ENCODE results near the gene DIS3L2.

Gene DIS3L2

GRCh38 chr2:232327105-232328031, 365.9 kb downstream of the DIS3L2 start:
- no peak overlapping the region for H2BK5ac ChIP-seq (ENCODE audit: low read length)
- H2AK5ac ChIP-seq (ENCODE audit: low read depth, low read length) = no peak overlapping the region
- H3K18ac ChIP-seq (ENCODE audit: low read length) = no peak overlapping the region
- no peak overlapping the region for H2AFZ ChIP-seq (ENCODE audit: low read length)
- H3K36me3 ChIP-seq (replicated peaks in 1 of 2; ENCODE audit: control insufficient read depth in 2 of 2, insufficient read depth in 2 of 2, low read length in 2 of 2) = no peaks in the 10 kb centered on the region
- peaks cover 0 to 7% of the 10 kb centered on the region in 2 donors for H3K4me1 ChIP-seq (ENCODE audit: control insufficient read depth in 2 of 2, insufficient read depth in 1 of 2, low read depth in 1 of 2, low read length in 2 of 2)
- H2BK120ac ChIP-seq (ENCODE audit: low read depth, low read length) = no peak overlapping the region
- no peaks in the 10 kb centered on the region for H3K27me3 ChIP-seq (ENCODE audit: control insufficient read depth in 3 of 3, insufficient read depth in 3 of 3, low read depth in 1 of 3, low read length in 3 of 3)
- no peak overlapping the region for H2BK12ac ChIP-seq (ENCODE audit: low read length)
- H3K4me3 ChIP-seq (ENCODE audit: low read length in 2 of 2) = no peak overlapping the region
- no CpG with 5 or more reads among the region's 12 CpGs for WGBS, 2 donors (ENCODE audit: extremely low coverage in 2 of 2, insufficient read length in 2 of 2, insufficient replicate concordance in 1 of 2)
- no peak overlapping the region for H3K14ac ChIP-seq (ENCODE audit: low read length)
- no peak overlapping the region for H3K27ac ChIP-seq (replicated peaks; ENCODE audit: low read length)
- H2BK15ac ChIP-seq (ENCODE audit: low read length) = no peak overlapping the region
- H3K9ac ChIP-seq (ENCODE audit: low read depth, low read length, poor library complexity) = no peak overlapping the region
- H3K4me2 ChIP-seq (ENCODE audit: insufficient read depth, low read length, poor library complexity, severe bottlenecking) = no peak overlapping the region
- peak; percentile 56 for DNase-seq (ENCODE audit: low spot score)
- no peaks in the 10 kb centered on the region for H3K9me3 ChIP-seq (replicated peaks in 1 of 2; ENCODE audit: control insufficient read depth in 2 of 2, insufficient read depth in 1 of 2, low read depth in 1 of 2, low read length in 2 of 2)
- H4K8ac ChIP-seq (ENCODE audit: low read depth, low read length) = no peak overlapping the region
- H4K91ac ChIP-seq (ENCODE audit: low read depth, low read length, poor library complexity) = no peak overlapping the region
- H3K23ac ChIP-seq (ENCODE audit: low read depth, low read length, poor library complexity) = no peak overlapping the region
- peaks cover 3% of the 10 kb centered on the region for H3K79me1 ChIP-seq (ENCODE audit: low read depth, low read length)
- no peak overlapping the region for H3K4ac ChIP-seq (ENCODE audit: low read length)

- WGBS, 2 donors (ENCODE audit: extremely low coverage in 2 of 2, insufficient read length in 2 of 2, insufficient replicate concordance in 1 of 2) = no CpG with 5 or more reads among the region's 2 CpGs
- no peak overlapping the region for H4K8ac ChIP-seq (ENCODE audit: low read depth, low read length)
These were observed 366.5 kb downstream of the DIS3L2 start for GRCh38 chr2:232328032-232328422.

GRCh38 chr2:232328516-232329460, 367.3 kb downstream of the DIS3L2 start:
- Histone ChIP-seq H3K79me1 (ENCODE audit: low read depth, low read length) (peaks cover 3% of the 10 kb centered on the region), H3K4me2 (ENCODE audit: insufficient read depth, low read length, poor library complexity, severe bottlenecking) (no peak overlapping the region), H3K4me1 (ENCODE audit: control insufficient read depth in 2 of 2, insufficient read depth in 1 of 2, low read depth in 1 of 2, low read length in 2 of 2) (peaks cover 0 to 10% of the 10 kb centered on the region in 2 donors), H3K4me3 (ENCODE audit: low read length in 2 of 2) (no peak overlapping the region), H2BK12ac (ENCODE audit: low read length) (no peak overlapping the region), H3K9me3 (replicated peaks in 1 of 2; ENCODE audit: control insufficient read depth in 2 of 2, insufficient read depth in 1 of 2, low read depth in 1 of 2, low read length in 2 of 2) (no peaks in the 10 kb centered on the region), H2BK5ac (ENCODE audit: low read length) (no peak overlapping the region), H3K27ac (replicated peaks; ENCODE audit: low read length) (no peak overlapping the region), H3K14ac (ENCODE audit: low read length) (no peak overlapping the region), H2AFZ (ENCODE audit: low read length) (no peak overlapping the region), H3K18ac (ENCODE audit: low read length) (no peak overlapping the region), H2BK120ac (ENCODE audit: low read depth, low read length) (no peak overlapping the region), H3K23ac (ENCODE audit: low read depth, low read length, poor library complexity) (no peak overlapping the region), H3K27me3 (ENCODE audit: control insufficient read depth in 3 of 3, insufficient read depth in 3 of 3, low read depth in 1 of 3, low read length in 3 of 3) (no peaks in the 10 kb centered on the region), H2BK15ac (ENCODE audit: low read length) (no peak overlapping the region), H3K36me3 (replicated peaks in 1 of 2; ENCODE audit: control insufficient read depth in 2 of 2, insufficient read depth in 2 of 2, low read length in 2 of 2) (no peaks in the 10 kb centered on the region), H3K4ac (ENCODE audit: low read length) (no peak overlapping the region), H4K8ac (ENCODE audit: low read depth, low read length) (no peak overlapping the region), H2AK5ac (ENCODE audit: low read depth, low read length) (no peak overlapping the region), H4K91ac (ENCODE audit: low read depth, low read length, poor library complexity) (no peak overlapping the region), H3K9ac (ENCODE audit: low read depth, low read length, poor library complexity) (peak overlapping the region; percentile 9)
- DNase-seq (ENCODE audit: low spot score) = no peak
- WGBS, 2 donors (ENCODE audit: extremely low coverage in 2 of 2, insufficient read length in 2 of 2, insufficient replicate concordance in 1 of 2) = no CpG with 5 or more reads among the region's 14 CpGs

More at GRCh38 chr2:232328032-232328422, 366.5 kb downstream of the DIS3L2 start:
- Histone ChIP-seq H3K9me3 (replicated peaks in 1 of 2; ENCODE audit: control insufficient read depth in 2 of 2, insufficient read depth in 1 of 2, low read depth in 1 of 2, low read length in 2 of 2) (no peaks in the 10 kb centered on the region), H3K36me3 (replicated peaks in 1 of 2; ENCODE audit: control insufficient read depth in 2 of 2, insufficient read depth in 2 of 2, low read length in 2 of 2) (no peaks in the 10 kb centered on the region), H2AK5ac (ENCODE audit: low read depth, low read length) (no peak overlapping the region), H3K23ac (ENCODE audit: low read depth, low read length, poor library complexity) (no peak overlapping the region), H3K4me3 (ENCODE audit: low read length in 2 of 2) (no peak overlapping the region), H3K79me1 (ENCODE audit: low read depth, low read length) (peaks cover 3% of the 10 kb centered on the region), H2BK12ac (ENCODE audit: low read length) (no peak overlapping the region), H4K91ac (ENCODE audit: low read depth, low read length, poor library complexity) (no peak overlapping the region), H3K14ac (ENCODE audit: low read length) (no peak overlapping the region), H3K27ac (replicated peaks; ENCODE audit: low read length) (no peak overlapping the region), H3K27me3 (ENCODE audit: control insufficient read depth in 3 of 3, insufficient read depth in 3 of 3, low read depth in 1 of 3, low read length in 3 of 3) (no peaks in the 10 kb centered on the region), H2BK15ac (ENCODE audit: low read length) (no peak overlapping the region), H3K4ac (ENCODE audit: low read length) (no peak overlapping the region), H2BK5ac (ENCODE audit: low read length) (no peak overlapping the region), H3K4me1 (ENCODE audit: control insufficient read depth in 2 of 2, insufficient read depth in 1 of 2, low read depth in 1 of 2, low read length in 2 of 2) (peaks cover 0 to 10% of the 10 kb centered on the region in 2 donors), H3K9ac (ENCODE audit: low read depth, low read length, poor library complexity) (no peak overlapping the region), H3K4me2 (ENCODE audit: insufficient read depth, low read length, poor library complexity, severe bottlenecking) (no peak overlapping the region), H3K18ac (ENCODE audit: low read length) (no peak overlapping the region), H2AFZ (ENCODE audit: low read length) (no peak overlapping the region), H2BK120ac (ENCODE audit: low read depth, low read length) (no peak overlapping the region)
- no peak for DNase-seq (ENCODE audit: low spot score)

- H2BK12ac ChIP-seq (ENCODE audit: low read length) = no peak overlapping the region
- H3K23ac ChIP-seq (ENCODE audit: low read depth, low read length, poor library complexity) = no peak overlapping the region
- peaks cover 0 to 10% of the 10 kb centered on the region in 2 donors for H3K4me1 ChIP-seq (ENCODE audit: control insufficient read depth in 2 of 2, insufficient read depth in 1 of 2, low read depth in 1 of 2, low read length in 2 of 2)
- no peak overlapping the region for H3K9ac ChIP-seq (ENCODE audit: low read depth, low read length, poor library complexity)
- H2BK15ac ChIP-seq (ENCODE audit: low read length) = no peak overlapping the region
- H3K27ac ChIP-seq (replicated peaks; ENCODE audit: low read length) = no peak overlapping the region
- H2AK5ac ChIP-seq (ENCODE audit: low read depth, low read length) = no peak overlapping the region
- no peaks in the 10 kb centered on the region for H3K9me3 ChIP-seq (replicated peaks in 1 of 2; ENCODE audit: control insufficient read depth in 2 of 2, insufficient read depth in 1 of 2, low read depth in 1 of 2, low read length in 2 of 2)
- no peak overlapping the region for H3K14ac ChIP-seq (ENCODE audit: low read length)
- H2AFZ ChIP-seq (ENCODE audit: low read length) = no peak overlapping the region
- H2BK120ac ChIP-seq (ENCODE audit: low read depth, low read length) = no peak overlapping the region
- H3K4me2 ChIP-seq (ENCODE audit: insufficient read depth, low read length, poor library complexity, severe bottlenecking) = no peak overlapping the region
- H3K79me1 ChIP-seq (ENCODE audit: low read depth, low read length) = peaks cover 3% of the 10 kb centered on the region
- H4K91ac ChIP-seq (ENCODE audit: low read depth, low read length, poor library complexity) = no peak overlapping the region
- no peak overlapping the region for H3K4me3 ChIP-seq (ENCODE audit: low read length in 2 of 2)
- H3K27me3 ChIP-seq (ENCODE audit: control insufficient read depth in 3 of 3, insufficient read depth in 3 of 3, low read depth in 1 of 3, low read length in 3 of 3) = no peaks in the 10 kb centered on the region
- H4K8ac ChIP-seq (ENCODE audit: low read depth, low read length) = no peak overlapping the region
- H3K18ac ChIP-seq (ENCODE audit: low read length) = no peak overlapping the region
- H3K4ac ChIP-seq (ENCODE audit: low read length) = no peak overlapping the region
- no peaks in the 10 kb centered on the region for H3K36me3 ChIP-seq (replicated peaks in 1 of 2; ENCODE audit: control insufficient read depth in 2 of 2, insufficient read depth in 2 of 2, low read length in 2 of 2)
- no peak for DNase-seq (ENCODE audit: low spot score)
- peak overlapping the region; percentile 53 for H2BK5ac ChIP-seq (ENCODE audit: low read length)
- no CpG with 5 or more reads among the region's 15 CpGs for WGBS, 2 donors (ENCODE audit: extremely low coverage in 2 of 2, insufficient read length in 2 of 2, insufficient replicate concordance in 1 of 2)
These were observed 368.2 kb downstream of the DIS3L2 start for GRCh38 chr2:232329716-232330067.
